Progenitor cell of endocrine pancreas (in vitro differentiated cells): ENCODE data around the gene PNPO. TPM values are rescaled to one million over a fixed set of nuclear protein-coding genes. Genes with fewer than 3 reads are reported as not detected.

Source experiments
- DNase-seq: peaks from one replicate; pipeline ENCODE4 v3.0.0; 2021; ENCODE audit warnings: low spot score; ENCODE audit not compliant: unreplicated experiment
- H3K27ac Mint-ChIP-seq: 2 replicates; pipeline ENCODE4 v1.8.0; 2021; ENCODE audit warnings: mild to moderate bottlenecking, moderate library complexity, mixed read lengths
- H3K27me3 Mint-ChIP-seq: 2 replicates; pipeline ENCODE4 v1.8.0; 2021; ENCODE audit warnings: mixed read lengths
- H3K36me3 Mint-ChIP-seq: 2 replicates; pipeline ENCODE4 v1.8.0; 2022; ENCODE audit warnings: mixed read lengths; ENCODE audit not compliant: insufficient read depth
- H3K4me1 Mint-ChIP-seq: 2 replicates; pipeline ENCODE4 v1.8.0; 2021; ENCODE audit warnings: low read depth, mixed read lengths
- H3K4me3 Mint-ChIP-seq: 2 replicates; pipeline ENCODE4 v1.8.0; 2021; ENCODE audit warnings: low read depth, mild to moderate bottlenecking, moderate library complexity, mixed read lengths
- H3K9me3 Mint-ChIP-seq: 2 replicates; pipeline ENCODE4 v1.8.0; 2021; ENCODE audit warnings: low read depth, mixed read lengths
- total RNA-seq: library from RNA; stranded (reverse); gene quantifications from 2 replicates; pipeline ENCODE4 v1.2.1, GENCODE V29; 2021
- TF ChIP-seq, protein P1 (sequence below): fragments of 200-600 bp; sonication (generic); IDR thresholded peaks from one replicate; pipeline ENCODE4 v1.5.0; 2021; ENCODE audit warnings: antibody characterized with exemption, mild to moderate bottlenecking; ENCODE audit not compliant: unreplicated experiment

The PNPO gene
- total RNA-seq, 1 donor from 2014 or later = 12.2 TPM

DNA sequence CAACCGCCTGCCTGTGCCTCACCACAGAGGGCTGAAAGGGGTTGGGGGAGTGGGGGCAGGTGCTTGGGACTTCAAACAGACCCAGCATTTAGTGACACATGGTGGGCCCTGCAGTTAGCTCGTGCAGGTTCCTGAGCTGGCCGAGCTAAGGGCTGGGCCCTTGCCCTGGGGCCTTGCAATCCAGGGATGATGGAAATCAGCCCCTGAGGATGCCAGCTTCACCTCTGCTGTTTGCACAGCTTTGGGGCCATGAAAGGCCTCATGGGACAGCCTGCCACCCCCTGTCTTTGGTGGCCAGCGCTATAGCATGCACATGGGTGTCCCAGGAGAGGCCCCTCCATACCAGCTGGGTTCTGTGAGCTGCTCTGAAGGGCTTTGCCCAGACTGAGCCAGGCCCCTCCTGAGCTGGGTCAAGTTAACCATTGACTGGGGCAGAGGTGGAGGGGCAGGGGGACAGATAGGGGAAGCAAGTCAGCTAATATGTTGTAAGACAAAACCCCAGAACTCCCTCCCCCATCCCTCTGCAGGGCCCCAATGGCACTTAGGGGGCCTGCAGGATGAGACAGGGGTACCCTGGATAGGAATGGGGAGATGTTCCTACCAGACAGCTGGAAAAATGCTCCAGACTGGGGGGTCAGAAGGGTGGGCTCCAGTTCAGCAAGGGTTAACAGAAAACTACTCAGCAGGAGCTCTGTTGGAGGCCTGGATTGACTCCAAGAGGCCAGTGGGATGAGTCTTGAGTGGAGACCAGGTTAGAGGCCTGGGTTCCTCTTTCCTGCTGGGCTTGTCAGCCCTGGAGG, 15.6 kb downstream of the PNPO start:
- peaks cover 6% of the 10 kb centered on the region for H3K36me3 Mint-ChIP-seq
- H3K9me3 Mint-ChIP-seq = no peaks in the 10 kb centered on the region
- peak overlapping the region; percentile 80 for H3K4me3 Mint-ChIP-seq
- H3K4me1 Mint-ChIP-seq = peaks cover 55% of the 10 kb centered on the region
- H3K27ac Mint-ChIP-seq = peak overlapping the region; percentile 97
- TF ChIP-seq, protein P1, sequence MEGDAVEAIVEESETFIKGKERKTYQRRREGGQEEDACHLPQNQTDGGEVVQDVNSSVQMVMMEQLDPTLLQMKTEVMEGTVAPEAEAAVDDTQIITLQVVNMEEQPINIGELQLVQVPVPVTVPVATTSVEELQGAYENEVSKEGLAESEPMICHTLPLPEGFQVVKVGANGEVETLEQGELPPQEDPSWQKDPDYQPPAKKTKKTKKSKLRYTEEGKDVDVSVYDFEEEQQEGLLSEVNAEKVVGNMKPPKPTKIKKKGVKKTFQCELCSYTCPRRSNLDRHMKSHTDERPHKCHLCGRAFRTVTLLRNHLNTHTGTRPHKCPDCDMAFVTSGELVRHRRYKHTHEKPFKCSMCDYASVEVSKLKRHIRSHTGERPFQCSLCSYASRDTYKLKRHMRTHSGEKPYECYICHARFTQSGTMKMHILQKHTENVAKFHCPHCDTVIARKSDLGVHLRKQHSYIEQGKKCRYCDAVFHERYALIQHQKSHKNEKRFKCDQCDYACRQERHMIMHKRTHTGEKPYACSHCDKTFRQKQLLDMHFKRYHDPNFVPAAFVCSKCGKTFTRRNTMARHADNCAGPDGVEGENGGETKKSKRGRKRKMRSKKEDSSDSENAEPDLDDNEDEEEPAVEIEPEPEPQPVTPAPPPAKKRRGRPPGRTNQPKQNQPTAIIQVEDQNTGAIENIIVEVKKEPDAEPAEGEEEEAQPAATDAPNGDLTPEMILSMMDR = no peak
- no peaks in the 10 kb centered on the region for H3K27me3 Mint-ChIP-seq
- DNase-seq = no peak

GRCh38 chr17:47957591-47958490, 16.5 kb downstream of the PNPO start, which contains the start of gene PRR15L:
Gene PRR15L (minus strand): TSS chr17:47957883. CDS start chr17:47953234, 4,649 bp downstream.
- peak within 1 kb of the TSS; percentile 80 for H3K4me3 Mint-ChIP-seq

GRCh38 chr17:47959825-47960655, 18.7 kb downstream of the PNPO start:
- no peaks in the 10 kb centered on the region for H3K9me3 Mint-ChIP-seq
- H3K4me3 Mint-ChIP-seq = no peak overlapping the region
- TF ChIP-seq, protein P1 = no peak
- DNase-seq = no peak
- peaks cover 47% of the 10 kb centered on the region for H3K4me1 Mint-ChIP-seq
- H3K27ac Mint-ChIP-seq = peak overlapping the region; percentile 87
- H3K27me3 Mint-ChIP-seq = no peaks in the 10 kb centered on the region
- H3K36me3 Mint-ChIP-seq = no peaks in the 10 kb centered on the region

More at GRCh38 chr17:47957591-47958490, 16.5 kb downstream of the PNPO start, which contains the start of gene PRR15L:
- DNase-seq = peak; percentile 46
- Mint-ChIP-seq H3K4me1 (peaks cover 55% of the 10 kb centered on the region), H3K36me3 (peaks cover 4% of the 10 kb centered on the region), H3K27me3 (no peaks in the 10 kb centered on the region), H3K9me3 (no peaks in the 10 kb centered on the region), H3K27ac (peak within 1 kb of the TSS; percentile 97)
- TF ChIP-seq, protein P1 = no peak

GRCh38 chr17:47961406-47961805, 20.0 kb downstream of the PNPO start:
- no peaks in the 10 kb centered on the region for H3K36me3 Mint-ChIP-seq
- peaks cover 38% of the 10 kb centered on the region for H3K4me1 Mint-ChIP-seq
- no peak overlapping the region for H3K4me3 Mint-ChIP-seq
- no peaks in the 10 kb centered on the region for H3K27me3 Mint-ChIP-seq
- DNase-seq = no peak
- H3K9me3 Mint-ChIP-seq = no peaks in the 10 kb centered on the region
- TF ChIP-seq, protein P1 = no peak
- no peak overlapping the region for H3K27ac Mint-ChIP-seq
